HEK293 (cell line): Measurements from ENCODE around the gene STXBP3.

Source experiments
- GLIS2 ChIP-seq: fragments of 450-650 bp; formaldehyde crosslinking; IDR thresholded peaks from 2 replicates; pipeline ENCODE4 v1.5.1; 2016; ENCODE audit warnings: missing biosample characterization, missing genetic modification characterization
- YY1 ChIP-seq: fragments of 450-650 bp; formaldehyde crosslinking; IDR thresholded peaks from 2 replicates; pipeline ENCODE4 v1.5.1; 2018; ENCODE audit warnings: missing biosample characterization, missing genetic modification characterization
- ZBTB1 ChIP-seq: fragments of 450-650 bp; formaldehyde crosslinking; IDR thresholded peaks from 2 replicates; pipeline ENCODE4 v1.5.1; 2016; ENCODE audit warnings: missing biosample characterization, missing genetic modification characterization
- ZNF16 ChIP-seq: fragments of 450-650 bp; formaldehyde crosslinking; IDR thresholded peaks from 2 replicates; pipeline ENCODE4 v1.5.1; 2016; ENCODE audit warnings: low read depth, missing biosample characterization, missing genetic modification characterization
- ZNF221 ChIP-seq: fragments of 450-650 bp; formaldehyde crosslinking; IDR thresholded peaks from 2 replicates; pipeline ENCODE4 v1.5.1; 2017; ENCODE audit warnings: missing biosample characterization, missing genetic modification characterization, borderline replicate concordance
- ZNF23 ChIP-seq: fragments of 450-650 bp; formaldehyde crosslinking; IDR thresholded peaks from 2 replicates; pipeline ENCODE4 v1.5.1; 2016; ENCODE audit warnings: missing biosample characterization, missing genetic modification characterization, borderline replicate concordance
- ZNF404 ChIP-seq: fragments of 450-650 bp; formaldehyde crosslinking; IDR thresholded peaks from 2 replicates; pipeline ENCODE4 v1.5.1; 2017; ENCODE audit warnings: missing biosample characterization, missing genetic modification characterization
- ZSCAN16 ChIP-seq: fragments of 450-650 bp; formaldehyde crosslinking; IDR thresholded peaks from 2 replicates; pipeline ENCODE4 v1.5.1; 2016; ENCODE audit warnings: missing biosample characterization, missing genetic modification characterization
- TF ChIP-seq, protein P1 (sequence below): fragments of 450-650 bp; formaldehyde crosslinking; IDR thresholded peaks from 2 replicates; pipeline ENCODE4 v1.5.1; 2016; ENCODE audit warnings: missing biosample characterization, missing genetic modification characterization
- TF ChIP-seq, protein P2 (sequence below): fragments of 450-650 bp; formaldehyde crosslinking; IDR thresholded peaks from 2 replicates; pipeline ENCODE4 v1.5.1; 2016; ENCODE audit warnings: missing biosample characterization, missing genetic modification characterization
- TF ChIP-seq, protein P3 (sequence below): fragments of 450-650 bp; formaldehyde crosslinking; IDR thresholded peaks from 2 replicates; pipeline ENCODE4 v1.5.1; 2016; ENCODE audit warnings: missing biosample characterization, missing genetic modification characterization, low read depth
- TF ChIP-seq, protein P4 (sequence below): sonication (generic); formaldehyde crosslinking; IDR thresholded peaks from 2 replicates; pipeline ENCODE4 v1.8.1; 2022; ENCODE audit warnings: mild to moderate bottlenecking, moderate library complexity, missing genetic modification reagents

DNA sequence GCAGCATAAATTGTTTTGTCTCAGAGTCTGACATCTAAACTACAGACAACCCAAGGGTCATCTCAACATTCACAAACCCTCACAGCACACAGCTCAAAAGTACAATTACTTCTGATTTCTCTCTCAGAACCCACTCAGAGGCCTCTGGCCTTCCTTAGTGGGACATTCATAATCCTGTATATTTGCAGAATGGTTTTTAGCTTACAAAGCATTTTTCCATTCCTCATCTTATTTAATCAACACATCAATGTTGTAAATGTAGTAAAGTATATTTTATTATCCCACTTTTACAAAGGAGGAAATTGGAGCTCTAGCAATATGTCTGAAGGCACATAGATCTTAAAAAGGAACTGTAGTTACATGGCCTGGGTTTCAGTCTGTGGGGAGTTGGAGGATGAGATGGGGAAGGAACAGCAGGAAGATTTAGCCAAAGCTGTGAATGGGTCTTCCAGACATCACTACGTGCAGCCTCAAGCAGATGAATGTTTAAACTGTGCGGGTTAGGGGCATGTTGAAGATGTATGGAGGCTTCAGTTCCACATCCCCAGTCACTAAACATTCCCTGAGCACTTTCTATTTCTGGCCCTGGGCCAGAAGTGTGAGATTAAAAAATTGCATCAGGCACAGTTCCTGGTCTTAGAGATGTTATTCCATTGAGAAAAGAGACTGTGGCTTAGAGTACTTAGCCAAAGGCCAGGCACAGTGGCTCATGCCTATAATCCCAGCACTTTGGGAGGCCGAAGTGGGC lies 97.1 kb downstream of the STXBP3 start:
- TF ChIP-seq ZNF404 (tag by site-specific recombination) (no peak), GLIS2 (no peak), ZSCAN16 (tag by site-specific recombination) (no peak), ZNF221 (tag by site-specific recombination) (0 out of 2 replicates have a peak, but pooled peaks have one; percentile 23), YY1 (tag by site-specific recombination) (no peak), ZNF23 (tag by site-specific recombination) (no peak), ZBTB1 (tag by site-specific recombination) (no peak), ZNF16 (tag by site-specific recombination) (no peak)
- TF ChIP-seq, protein P1, sequence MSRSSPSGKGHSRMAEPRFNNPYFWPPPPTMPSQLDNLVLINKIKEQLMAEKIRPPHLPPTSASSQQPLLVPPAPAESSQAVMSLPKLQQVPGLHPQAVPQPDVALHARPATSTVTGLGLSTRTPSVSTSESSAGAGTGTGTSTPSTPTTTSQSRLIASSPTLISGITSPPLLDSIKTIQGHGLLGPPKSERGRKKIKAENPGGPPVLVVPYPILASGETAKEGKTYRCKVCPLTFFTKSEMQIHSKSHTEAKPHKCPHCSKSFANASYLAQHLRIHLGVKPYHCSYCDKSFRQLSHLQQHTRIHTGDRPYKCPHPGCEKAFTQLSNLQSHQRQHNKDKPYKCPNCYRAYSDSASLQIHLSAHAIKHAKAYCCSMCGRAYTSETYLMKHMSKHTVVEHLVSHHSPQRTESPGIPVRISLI (tag by site-specific recombination): no peak
- TF ChIP-seq, protein P2, sequence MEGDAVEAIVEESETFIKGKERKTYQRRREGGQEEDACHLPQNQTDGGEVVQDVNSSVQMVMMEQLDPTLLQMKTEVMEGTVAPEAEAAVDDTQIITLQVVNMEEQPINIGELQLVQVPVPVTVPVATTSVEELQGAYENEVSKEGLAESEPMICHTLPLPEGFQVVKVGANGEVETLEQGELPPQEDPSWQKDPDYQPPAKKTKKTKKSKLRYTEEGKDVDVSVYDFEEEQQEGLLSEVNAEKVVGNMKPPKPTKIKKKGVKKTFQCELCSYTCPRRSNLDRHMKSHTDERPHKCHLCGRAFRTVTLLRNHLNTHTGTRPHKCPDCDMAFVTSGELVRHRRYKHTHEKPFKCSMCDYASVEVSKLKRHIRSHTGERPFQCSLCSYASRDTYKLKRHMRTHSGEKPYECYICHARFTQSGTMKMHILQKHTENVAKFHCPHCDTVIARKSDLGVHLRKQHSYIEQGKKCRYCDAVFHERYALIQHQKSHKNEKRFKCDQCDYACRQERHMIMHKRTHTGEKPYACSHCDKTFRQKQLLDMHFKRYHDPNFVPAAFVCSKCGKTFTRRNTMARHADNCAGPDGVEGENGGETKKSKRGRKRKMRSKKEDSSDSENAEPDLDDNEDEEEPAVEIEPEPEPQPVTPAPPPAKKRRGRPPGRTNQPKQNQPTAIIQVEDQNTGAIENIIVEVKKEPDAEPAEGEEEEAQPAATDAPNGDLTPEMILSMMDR (tag by site-specific recombination): no peak
- TF ChIP-seq, protein P3, sequence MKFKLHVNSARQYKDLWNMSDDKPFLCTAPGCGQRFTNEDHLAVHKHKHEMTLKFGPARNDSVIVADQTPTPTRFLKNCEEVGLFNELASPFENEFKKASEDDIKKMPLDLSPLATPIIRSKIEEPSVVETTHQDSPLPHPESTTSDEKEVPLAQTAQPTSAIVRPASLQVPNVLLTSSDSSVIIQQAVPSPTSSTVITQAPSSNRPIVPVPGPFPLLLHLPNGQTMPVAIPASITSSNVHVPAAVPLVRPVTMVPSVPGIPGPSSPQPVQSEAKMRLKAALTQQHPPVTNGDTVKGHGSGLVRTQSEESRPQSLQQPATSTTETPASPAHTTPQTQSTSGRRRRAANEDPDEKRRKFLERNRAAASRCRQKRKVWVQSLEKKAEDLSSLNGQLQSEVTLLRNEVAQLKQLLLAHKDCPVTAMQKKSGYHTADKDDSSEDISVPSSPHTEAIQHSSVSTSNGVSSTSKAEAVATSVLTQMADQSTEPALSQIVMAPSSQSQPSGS: no peak
- TF ChIP-seq, protein P4, sequence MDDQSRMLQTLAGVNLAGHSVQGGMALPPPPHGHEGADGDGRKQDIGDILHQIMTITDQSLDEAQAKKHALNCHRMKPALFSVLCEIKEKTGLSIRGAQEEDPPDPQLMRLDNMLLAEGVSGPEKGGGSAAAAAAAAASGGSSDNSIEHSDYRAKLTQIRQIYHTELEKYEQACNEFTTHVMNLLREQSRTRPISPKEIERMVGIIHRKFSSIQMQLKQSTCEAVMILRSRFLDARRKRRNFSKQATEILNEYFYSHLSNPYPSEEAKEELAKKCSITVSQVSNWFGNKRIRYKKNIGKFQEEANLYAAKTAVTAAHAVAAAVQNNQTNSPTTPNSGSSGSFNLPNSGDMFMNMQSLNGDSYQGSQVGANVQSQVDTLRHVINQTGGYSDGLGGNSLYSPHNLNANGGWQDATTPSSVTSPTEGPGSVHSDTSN (CRISPR knock-in tag): no peak
